Activated CD4-positive, alpha-beta T cell treated with anti-CD3 and anti-CD28 coated beads for 4 hours (primary cell): ENCODE measurements around the gene TMEM236.

Experiments
- DNase-seq, 2 donors: peaks; one replicate each; pipeline ENCODE4 v3.0.0-alpha.2; 2020

The TMEM236 gene

GRCh38 chr10:17789396-17789795, 37.4 kb downstream of the TMEM236 start:
- no peak for DNase-seq

GRCh38 chr10:17790651-17791050, 38.6 kb downstream of the TMEM236 start:
- no peak for DNase-seq

- no peak for DNase-seq
These were observed 41.0 kb downstream of the TMEM236 start for GRCh38 chr10:17792991-17793390.

- DNase-seq, result no peak
These were observed 42.0 kb downstream of the TMEM236 start for GRCh38 chr10:17793823-17794644.

GRCh38 chr10:17795083-17795482, 43.1 kb downstream of the TMEM236 start:
- DNase-seq, result no peak

GRCh38 chr10:17795813-17796594, 44.0 kb downstream of the TMEM236 start:
- DNase-seq, result no peak

GRCh38 chr10:17801507-17801906, 49.5 kb downstream of the TMEM236 start:
- DNase-seq, result no peak

- DNase-seq, result no peak
These were observed 50.3 kb downstream of the TMEM236 start for GRCh38 chr10:17802350-17802749.

GRCh38 chr10:17802976-17803375, 51.0 kb downstream of the TMEM236 start:
- no peak for DNase-seq

GRCh38 chr10:17805330-17805729, 53.3 kb downstream of the TMEM236 start:
- no peak for DNase-seq

- no peak for DNase-seq
These were observed 54.0 kb downstream of the TMEM236 start for GRCh38 chr10:17805921-17806577.

GRCh38 chr10:17808971-17809841, 57.2 kb downstream of the TMEM236 start, which contains the start of gene MRC1:
Gene MRC1 (plus strand): TSS chr10:17809348. CDS start chr10:17809466, 118 bp downstream.
- no peak for DNase-seq

- no peak for DNase-seq
These were observed 59.3 kb downstream of the TMEM236 start for GRCh38 chr10:17811146-17811865.

- DNase-seq, result no peak
These were observed 63.0 kb downstream of the TMEM236 start for GRCh38 chr10:17814973-17815372.

GRCh38 chr10:17816199-17816598, 64.2 kb downstream of the TMEM236 start:
- no peak for DNase-seq

GRCh38 chr10:17817316-17817715, 65.3 kb downstream of the TMEM236 start:
- no peak for DNase-seq

- DNase-seq, result no peak
These were observed 65.8 kb downstream of the TMEM236 start for GRCh38 chr10:17817790-17818189.

GRCh38 chr10:17819836-17820235, 67.8 kb downstream of the TMEM236 start:
- DNase-seq, result no peak

- no peak for DNase-seq
These were observed 68.9 kb downstream of the TMEM236 start for GRCh38 chr10:17820943-17821342.

GRCh38 chr10:17821893-17822292, 69.9 kb downstream of the TMEM236 start:
- no peak for DNase-seq

- DNase-seq, result no peak
These were observed 79.3 kb downstream of the TMEM236 start for GRCh38 chr10:17831341-17831740.

- DNase-seq, result no peak
These were observed 79.9 kb downstream of the TMEM236 start for GRCh38 chr10:17831896-17832295.
